Neural progenitor cell (in vitro differentiated cells): ENCODE data around the gene ZSWIM4.

Experiments
- EZH2phosphoT487 ChIP-seq: fragments of 200-600 bp; sonication (generic); IDR thresholded peaks from 2 replicates; pipeline ENCODE4 v1.6.1; 2017; ENCODE audit warnings: antibody characterized with exemption
- TF ChIP-seq, protein P1 (sequence below): fragments of 200-600 bp; sonication (generic); IDR thresholded peaks from 2 replicates; pipeline ENCODE4 v1.5.1; 2017; ENCODE audit warnings: antibody characterized with exemption, mild to moderate bottlenecking

- TF ChIP-seq, protein P1, sequence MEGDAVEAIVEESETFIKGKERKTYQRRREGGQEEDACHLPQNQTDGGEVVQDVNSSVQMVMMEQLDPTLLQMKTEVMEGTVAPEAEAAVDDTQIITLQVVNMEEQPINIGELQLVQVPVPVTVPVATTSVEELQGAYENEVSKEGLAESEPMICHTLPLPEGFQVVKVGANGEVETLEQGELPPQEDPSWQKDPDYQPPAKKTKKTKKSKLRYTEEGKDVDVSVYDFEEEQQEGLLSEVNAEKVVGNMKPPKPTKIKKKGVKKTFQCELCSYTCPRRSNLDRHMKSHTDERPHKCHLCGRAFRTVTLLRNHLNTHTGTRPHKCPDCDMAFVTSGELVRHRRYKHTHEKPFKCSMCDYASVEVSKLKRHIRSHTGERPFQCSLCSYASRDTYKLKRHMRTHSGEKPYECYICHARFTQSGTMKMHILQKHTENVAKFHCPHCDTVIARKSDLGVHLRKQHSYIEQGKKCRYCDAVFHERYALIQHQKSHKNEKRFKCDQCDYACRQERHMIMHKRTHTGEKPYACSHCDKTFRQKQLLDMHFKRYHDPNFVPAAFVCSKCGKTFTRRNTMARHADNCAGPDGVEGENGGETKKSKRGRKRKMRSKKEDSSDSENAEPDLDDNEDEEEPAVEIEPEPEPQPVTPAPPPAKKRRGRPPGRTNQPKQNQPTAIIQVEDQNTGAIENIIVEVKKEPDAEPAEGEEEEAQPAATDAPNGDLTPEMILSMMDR, result peak; percentile 66
- no peak for TF ChIP-seq EZH2phosphoT487
Measured at GRCh38 chr19:13804830-13805683, 9.8 kb downstream of the ZSWIM4 start.
